HCT116 (cell line): Measurements from ENCODE around the gene PTPN1. TPM values are rescaled to one million over a fixed set of nuclear protein-coding genes. Genes with fewer than 3 reads are reported as not detected.

Experiments
- ATAC-seq: fragments of 200-7000 bp; cut with Tn5 transposase; 2 replicates; pipeline ENCODE4 v1.9.1; 2020; ENCODE audit warnings: mild to moderate bottlenecking, moderate library complexity
- BruUV-seq: library from RNA; stranded (reverse); fragments of 400-500 nt; replicated peaks from 2 replicates; lab custom pipeline; 2021; lab: Mats Ljungman, UMichigan
- CTCF ChIA-PET: fragments of 300-600 bp; sonication (Branson Sonifier 250); formaldehyde crosslinking; loops from one replicate; lab custom pipeline; 2021; ENCODE audit warnings: antibody characterized with exemption; lab: Charles Lee
- POLR2A ChIA-PET: fragments of 300-600, 350-600 bp; sonication (Branson Sonifier 250); formaldehyde crosslinking; loops from one replicate; lab custom pipeline; 2021; ENCODE audit warnings: antibody characterized with exemption; lab: Charles Lee
- RAD21 ChIA-PET, 2 experiments: fragments of 300-600 bp; sonication (Branson Sonifier 250); formaldehyde crosslinking; loops; one replicate each; lab custom pipeline; 2023; ENCODE audit warnings: low total read pairs in 2 of 2; ENCODE audit not compliant: uncharacterized antibody in 2 of 2, unreplicated experiment in 2 of 2, low non-redundant PET in 1 of 2; lab: Charles Lee
- DNase-seq: peaks from one replicate; pipeline ENCODE4 v3.0.0-alpha.2; 2010; ENCODE audit warnings: low read depth, low spot score
- H2AFZ ChIP-seq: fragments of 200-600 bp; shearing (Covaris generic), sonication (generic); 2 replicates; pipeline ENCODE4 v1.6.1; 2017; ENCODE audit warnings: low read depth, mixed run types, mixed read lengths, antibody characterized with exemption, low read length; ENCODE audit not compliant: poor library complexity, severe bottlenecking
- H3K27ac ChIP-seq: 2 replicates; pipeline ENCODE4 v1.5.1; 2012; ENCODE audit warnings: low read depth, low read length
- H3K27me3 ChIP-seq: fragments of 200-600 bp; sonication (generic); 2 replicates; pipeline ENCODE4 v1.6.1; 2016; ENCODE audit warnings: mixed run types, low read length, mixed read lengths; ENCODE audit not compliant: insufficient read depth
- H3K36me3 ChIP-seq, 2 experiments: fragments of 200-500 bp in 1 of 2; fragments of 200-600 bp in 1 of 2; sonication (Bioruptor generic) in 1 of 2; sonication (generic) in 1 of 2; 2 replicates each; pipeline versions ENCODE4 v1.5.1 to v1.6.1; 2014 to 2016; ENCODE audit warnings: low read length in 2 of 2, inconsistent platforms in 1 of 2, mixed read lengths in 1 of 2, mixed run types in 1 of 2; ENCODE audit not compliant: insufficient read depth in 2 of 2, control insufficient read depth in 1 of 2
- H3K4me1 ChIP-seq, 2 experiments: fragments of 200-600 bp in 1 of 2; sonication (generic) in 1 of 2; 2 replicates each; pipeline versions ENCODE4 v1.5.1 to v1.6.1; 2012 to 2017; ENCODE audit warnings: low read length in 2 of 2, inconsistent platforms in 1 of 2, mild to moderate bottlenecking in 1 of 2, mixed read lengths in 1 of 2, mixed run types in 1 of 2, moderate library complexity in 1 of 2; ENCODE audit not compliant: insufficient read depth in 2 of 2, control insufficient read depth in 1 of 2
- H3K4me2 ChIP-seq: fragments of 200-600 bp; sonication (generic); 2 replicates; pipeline ENCODE4 v1.6.1; 2017; ENCODE audit warnings: mixed run types, low read length, mixed read lengths
- H3K4me3 ChIP-seq, 2 experiments: fragments of 200-600 bp in 1 of 2; sonication (generic) in 1 of 2; replicated peaks in 1 of 2; 2 replicates each; pipeline ENCODE4 v1.5.1; 2011 to 2016; ENCODE audit warnings: low read length in 2 of 2, control low read depth in 1 of 2, low read depth in 1 of 2, mild to moderate bottlenecking in 1 of 2, mixed read lengths in 1 of 2, mixed run types in 1 of 2
- H3K79me2 ChIP-seq: fragments of 200-600 bp; sonication (generic); 2 replicates; pipeline ENCODE4 v1.6.1; 2017; ENCODE audit warnings: mild to moderate bottlenecking, mixed run types, low read length, moderate library complexity, mixed read lengths; ENCODE audit not compliant: insufficient read depth
- H3K9ac ChIP-seq: fragments of 200-600 bp; sonication (generic); 2 replicates; pipeline ENCODE4 v1.6.1; 2016; ENCODE audit warnings: low read length, mixed read lengths
- H3K9me2 ChIP-seq: fragments of 200-600 bp; sonication (generic), shearing (Covaris generic); 2 replicates; pipeline ENCODE4 v1.6.1; 2017; ENCODE audit warnings: mixed run types, mild to moderate bottlenecking, moderate library complexity; ENCODE audit not compliant: insufficient read depth
- H3K9me3 ChIP-seq, 2 experiments: fragments of 200-500 bp in 1 of 2; fragments of 200-600 bp in 1 of 2; sonication (Bioruptor generic) in 1 of 2; sonication (generic) in 1 of 2; 2 replicates each; pipeline ENCODE4 v1.6.1; 2014 to 2017; ENCODE audit warnings: low read length in 2 of 2, mixed read lengths in 2 of 2, inconsistent platforms in 1 of 2, low read depth in 1 of 2, mild to moderate bottlenecking in 1 of 2, mixed run types in 1 of 2, moderate library complexity in 1 of 2; ENCODE audit not compliant: control insufficient read depth in 1 of 2, insufficient read depth in 1 of 2
- H4K20me1 ChIP-seq: fragments of 200-600 bp; sonication (generic), shearing (Covaris generic); 2 replicates; pipeline ENCODE4 v1.6.1; 2017; ENCODE audit warnings: mixed run types, mild to moderate bottlenecking, moderate library complexity; ENCODE audit not compliant: insufficient read depth
- CBX3 ChIP-seq: IDR thresholded peaks from 2 replicates; pipeline ENCODE4 v1.6.1; 2012; ENCODE audit warnings: low read depth
- CEBPB ChIP-seq: IDR thresholded peaks from 2 replicates; pipeline ENCODE4 v1.6.1; 2012; ENCODE audit warnings: low read depth
- EGR1 ChIP-seq: IDR thresholded peaks from 2 replicates; pipeline ENCODE4 v1.6.1; 2012; ENCODE audit warnings: low read depth
- ELF1 ChIP-seq: IDR thresholded peaks from 2 replicates; pipeline ENCODE4 v1.6.1; 2012; ENCODE audit warnings: low read depth, borderline replicate concordance
- EZH2 ChIP-seq: fragments of 200-600 bp; sonication (generic); IDR thresholded peaks from 2 replicates; pipeline ENCODE4 v1.6.1; 2017; ENCODE audit warnings: antibody characterized with exemption, mixed run types
- JUND ChIP-seq: IDR thresholded peaks from 2 replicates; pipeline ENCODE4 v1.6.1; 2012
- POLR2A ChIP-seq: IDR thresholded peaks from 2 replicates; pipeline ENCODE4 v1.7.0; 2011; ENCODE audit warnings: borderline replicate concordance; ENCODE audit not compliant: insufficient read depth, insufficient read length; ENCODE audit errors: extremely low read depth
- RAD21 ChIP-seq: IDR thresholded peaks from 2 replicates; pipeline ENCODE4 v1.6.1; 2012; ENCODE audit warnings: low read depth, mild to moderate bottlenecking
- SP1 ChIP-seq: IDR thresholded peaks from 2 replicates; pipeline ENCODE4 v1.6.1; 2012; ENCODE audit warnings: low read depth
- SRF ChIP-seq: IDR thresholded peaks from 2 replicates; pipeline ENCODE4 v1.6.1; 2012; ENCODE audit warnings: low read depth
- TCF7L2 ChIP-seq: IDR thresholded peaks from 2 replicates; pipeline ENCODE4 v1.7.0; 2011; ENCODE audit warnings: borderline replicate concordance, inconsistent platforms; ENCODE audit not compliant: insufficient read depth, insufficient read length; ENCODE audit errors: extremely low read depth
- YY1 ChIP-seq: IDR thresholded peaks from 2 replicates; pipeline ENCODE4 v1.6.1; 2011; ENCODE audit warnings: low read length, low read depth, moderate library complexity, mild to moderate bottlenecking; ENCODE audit not compliant: insufficient replicate concordance; ENCODE audit errors: extremely low read depth
- ZNF274 ChIP-seq: fragments of 200-500 bp; sonication (Bioruptor generic); IDR thresholded peaks from 2 replicates; pipeline ENCODE4 v1.6.1; 2014; ENCODE audit warnings: mild to moderate bottlenecking, low read depth, low read length, inconsistent platforms
- intact Hi-C: fragments of 100-400 bp; cut with micrococcal nuclease; formaldehyde crosslinking; loops from 2 replicates; pipeline ENCODE4 v1.10.0; 2022
- total RNA-seq: library from RNA; stranded (reverse); gene quantifications from one replicate; pipeline ENCODE4 v1.2.1, GENCODE V29; 2021; ENCODE audit not compliant: unreplicated experiment
- TF ChIP-seq, protein P1 (sequence below): IDR thresholded peaks from 2 replicates; pipeline ENCODE4 v1.6.1; 2012
- TF ChIP-seq, protein P2 (sequence below), 3 experiments: fragments of 200-600 bp in 1 of 3; sonication (generic) in 1 of 3; IDR thresholded peaks in 2 of 3; conservative IDR thresholded peaks in 1 of 3; 2 replicates each; pipeline ENCODE4 v1.5.1; 2012 to 2017; ENCODE audit warnings: low read depth in 2 of 3, low read length in 2 of 3, antibody characterized with exemption in 1 of 3, borderline replicate concordance in 1 of 3, control low read depth in 1 of 3, mild to moderate bottlenecking in 1 of 3, mixed read lengths in 1 of 3, mixed run types in 1 of 3, moderate library complexity in 1 of 3; ENCODE audit not compliant: insufficient read depth in 1 of 3
- TF ChIP-seq, protein P3 (sequence below): IDR thresholded peaks from 2 replicates; pipeline ENCODE4 v1.6.1; 2012; ENCODE audit warnings: low read depth
- TF ChIP-seq, protein P4 (sequence below): IDR thresholded peaks from 2 replicates; pipeline ENCODE4 v1.6.1; 2011; ENCODE audit warnings: mild to moderate bottlenecking, low read length, moderate library complexity; ENCODE audit not compliant: insufficient replicate concordance; ENCODE audit errors: extremely low read depth

PTPN1 gene
- total RNA-seq, 1 experiment from 2014 or later: 47.5 TPM

DNA sequence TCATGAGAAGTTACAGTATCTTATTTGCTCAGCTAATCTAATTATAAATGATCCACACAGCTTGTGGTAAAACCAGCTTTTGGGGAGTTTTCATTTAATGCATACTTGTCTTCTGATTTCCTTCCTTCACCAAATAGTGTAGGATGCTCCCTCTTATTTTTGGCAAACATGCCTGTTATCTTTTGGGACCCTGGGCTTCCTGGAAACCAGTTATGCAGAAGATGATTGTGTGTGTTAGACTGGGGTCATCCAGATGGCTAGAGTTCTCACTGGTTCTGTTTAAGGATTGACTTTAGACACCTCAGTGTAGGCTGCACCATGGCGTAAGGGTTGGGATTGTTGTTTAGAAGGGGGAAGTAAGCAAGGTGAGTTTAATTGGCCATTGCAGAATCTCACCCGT lies 61.3 kb downstream of the PTPN1 start:
- POLR2A ChIA-PET: no interaction called here
- peaks cover 48% of the 10 kb centered on the region for H3K79me2 ChIP-seq
- ATAC-seq: no peak
- H3K4me2 ChIP-seq: no peak overlapping the region
- H3K4me1 ChIP-seq: peaks cover 19 to 39% of the 10 kb centered on the region in 2 experiments
- no peak overlapping the region for H3K9ac ChIP-seq
- no peak overlapping the region for H2AFZ ChIP-seq
- H3K9me3 ChIP-seq: no peaks in the 10 kb centered on the region
- BruUV-seq: no TSS peak
- H3K4me3 ChIP-seq: no peak overlapping the region
- peaks cover 11 to 33% of the 10 kb centered on the region in 2 experiments for H3K36me3 ChIP-seq
- RAD21 ChIA-PET: no interaction called here
- H4K20me1 ChIP-seq: no peaks in the 10 kb centered on the region
- TF ChIP-seq, protein P1, sequence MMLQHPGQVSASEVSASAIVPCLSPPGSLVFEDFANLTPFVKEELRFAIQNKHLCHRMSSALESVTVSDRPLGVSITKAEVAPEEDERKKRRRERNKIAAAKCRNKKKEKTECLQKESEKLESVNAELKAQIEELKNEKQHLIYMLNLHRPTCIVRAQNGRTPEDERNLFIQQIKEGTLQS: no peak
- TF ChIP-seq JUND (no peak), TCF7L2 (no peak), CEBPB (no peak), ELF1 (no peak), EZH2 (no peak), YY1 (no peak), POLR2A (no peak), RAD21 (no peak), SRF (no peak), ZNF274 (no peak), CBX3 (no peak), EGR1 (no peak), SP1 (no peak)
- TF ChIP-seq, protein P2, sequence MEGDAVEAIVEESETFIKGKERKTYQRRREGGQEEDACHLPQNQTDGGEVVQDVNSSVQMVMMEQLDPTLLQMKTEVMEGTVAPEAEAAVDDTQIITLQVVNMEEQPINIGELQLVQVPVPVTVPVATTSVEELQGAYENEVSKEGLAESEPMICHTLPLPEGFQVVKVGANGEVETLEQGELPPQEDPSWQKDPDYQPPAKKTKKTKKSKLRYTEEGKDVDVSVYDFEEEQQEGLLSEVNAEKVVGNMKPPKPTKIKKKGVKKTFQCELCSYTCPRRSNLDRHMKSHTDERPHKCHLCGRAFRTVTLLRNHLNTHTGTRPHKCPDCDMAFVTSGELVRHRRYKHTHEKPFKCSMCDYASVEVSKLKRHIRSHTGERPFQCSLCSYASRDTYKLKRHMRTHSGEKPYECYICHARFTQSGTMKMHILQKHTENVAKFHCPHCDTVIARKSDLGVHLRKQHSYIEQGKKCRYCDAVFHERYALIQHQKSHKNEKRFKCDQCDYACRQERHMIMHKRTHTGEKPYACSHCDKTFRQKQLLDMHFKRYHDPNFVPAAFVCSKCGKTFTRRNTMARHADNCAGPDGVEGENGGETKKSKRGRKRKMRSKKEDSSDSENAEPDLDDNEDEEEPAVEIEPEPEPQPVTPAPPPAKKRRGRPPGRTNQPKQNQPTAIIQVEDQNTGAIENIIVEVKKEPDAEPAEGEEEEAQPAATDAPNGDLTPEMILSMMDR (IDR thresholded peaks at IDR 0.05 in 2 of 3, conservative IDR thresholded peaks at IDR 0.05 in 1 of 3; ENCODE audit: borderline replicate concordance in 1 of 3, insufficient read depth in 1 of 3, low read depth in 2 of 3, low read length in 2 of 3): no peak
- TF ChIP-seq, protein P3, sequence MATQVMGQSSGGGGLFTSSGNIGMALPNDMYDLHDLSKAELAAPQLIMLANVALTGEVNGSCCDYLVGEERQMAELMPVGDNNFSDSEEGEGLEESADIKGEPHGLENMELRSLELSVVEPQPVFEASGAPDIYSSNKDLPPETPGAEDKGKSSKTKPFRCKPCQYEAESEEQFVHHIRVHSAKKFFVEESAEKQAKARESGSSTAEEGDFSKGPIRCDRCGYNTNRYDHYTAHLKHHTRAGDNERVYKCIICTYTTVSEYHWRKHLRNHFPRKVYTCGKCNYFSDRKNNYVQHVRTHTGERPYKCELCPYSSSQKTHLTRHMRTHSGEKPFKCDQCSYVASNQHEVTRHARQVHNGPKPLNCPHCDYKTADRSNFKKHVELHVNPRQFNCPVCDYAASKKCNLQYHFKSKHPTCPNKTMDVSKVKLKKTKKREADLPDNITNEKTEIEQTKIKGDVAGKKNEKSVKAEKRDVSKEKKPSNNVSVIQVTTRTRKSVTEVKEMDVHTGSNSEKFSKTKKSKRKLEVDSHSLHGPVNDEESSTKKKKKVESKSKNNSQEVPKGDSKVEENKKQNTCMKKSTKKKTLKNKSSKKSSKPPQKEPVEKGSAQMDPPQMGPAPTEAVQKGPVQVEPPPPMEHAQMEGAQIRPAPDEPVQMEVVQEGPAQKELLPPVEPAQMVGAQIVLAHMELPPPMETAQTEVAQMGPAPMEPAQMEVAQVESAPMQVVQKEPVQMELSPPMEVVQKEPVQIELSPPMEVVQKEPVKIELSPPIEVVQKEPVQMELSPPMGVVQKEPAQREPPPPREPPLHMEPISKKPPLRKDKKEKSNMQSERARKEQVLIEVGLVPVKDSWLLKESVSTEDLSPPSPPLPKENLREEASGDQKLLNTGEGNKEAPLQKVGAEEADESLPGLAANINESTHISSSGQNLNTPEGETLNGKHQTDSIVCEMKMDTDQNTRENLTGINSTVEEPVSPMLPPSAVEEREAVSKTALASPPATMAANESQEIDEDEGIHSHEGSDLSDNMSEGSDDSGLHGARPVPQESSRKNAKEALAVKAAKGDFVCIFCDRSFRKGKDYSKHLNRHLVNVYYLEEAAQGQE: no peak
- TF ChIP-seq, protein P4, sequence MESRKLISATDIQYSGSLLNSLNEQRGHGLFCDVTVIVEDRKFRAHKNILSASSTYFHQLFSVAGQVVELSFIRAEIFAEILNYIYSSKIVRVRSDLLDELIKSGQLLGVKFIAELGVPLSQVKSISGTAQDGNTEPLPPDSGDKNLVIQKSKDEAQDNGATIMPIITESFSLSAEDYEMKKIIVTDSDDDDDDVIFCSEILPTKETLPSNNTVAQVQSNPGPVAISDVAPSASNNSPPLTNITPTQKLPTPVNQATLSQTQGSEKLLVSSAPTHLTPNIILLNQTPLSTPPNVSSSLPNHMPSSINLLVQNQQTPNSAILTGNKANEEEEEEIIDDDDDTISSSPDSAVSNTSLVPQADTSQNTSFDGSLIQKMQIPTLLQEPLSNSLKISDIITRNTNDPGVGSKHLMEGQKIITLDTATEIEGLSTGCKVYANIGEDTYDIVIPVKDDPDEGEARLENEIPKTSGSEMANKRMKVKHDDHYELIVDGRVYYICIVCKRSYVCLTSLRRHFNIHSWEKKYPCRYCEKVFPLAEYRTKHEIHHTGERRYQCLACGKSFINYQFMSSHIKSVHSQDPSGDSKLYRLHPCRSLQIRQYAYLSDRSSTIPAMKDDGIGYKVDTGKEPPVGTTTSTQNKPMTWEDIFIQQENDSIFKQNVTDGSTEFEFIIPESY: no peak
- TF ChIP-seq, all 23 proteins: peak for 0
- H3K9me2 ChIP-seq: no peaks in the 10 kb centered on the region
- intact Hi-C loops: loop anchor here (10.0 kb wide), 1 partner anchor 597 kb away; no protein-coding TSS in a partner anchor
- H3K27me3 ChIP-seq: no peaks in the 10 kb centered on the region
- H3K27ac ChIP-seq: no peak overlapping the region
- DNase-seq: no peak
- CTCF ChIA-PET: interaction anchor here (1.4 kb wide), 1 partner anchor 8 kb away, joined by 3 read pairs; no protein-coding TSS in a partner anchor
